PC-9 (cell line): ENCODE data around the gene CDC20. TPM values are rescaled to one million over a fixed set of nuclear protein-coding genes. Genes with fewer than 3 reads are reported as not detected.

ENCODE experiments used
- BruUV-seq: library from RNA; stranded (reverse); fragments of 400-500 nt; replicated peaks from 2 replicates; lab custom pipeline; 2021; lab: Mats Ljungman, UMichigan
- CTCF ChIA-PET: fragments of 300-600 bp; sonication (Branson Sonifier 250); formaldehyde crosslinking; loops from one replicate; lab custom pipeline; 2022; ENCODE audit warnings: antibody characterized with exemption; lab: Charles Lee
- POLR2A ChIA-PET: fragments of 300-600 bp; sonication (Branson Sonifier 250); formaldehyde crosslinking; loops from one replicate; lab custom pipeline; 2022; ENCODE audit warnings: antibody characterized with exemption; ENCODE audit not compliant: unreplicated experiment; lab: Charles Lee
- DNase-seq, 2 experiments: peaks; one replicate each; pipeline versions ENCODE4 v3.0.0 to v3.0.0-alpha.2; 2015 to 2022; ENCODE audit warnings: mixed read lengths in 1 of 2
- H2AFZ ChIP-seq: fragments of 200-600 bp; sonication (generic); 2 replicates; pipeline ENCODE4 v1.8.1; 2017; ENCODE audit warnings: antibody characterized with exemption
- H3F3A ChIP-seq: fragments of 200-600 bp; sonication (generic); 2 replicates; pipeline ENCODE4 v1.8.1; 2017; ENCODE audit warnings: antibody characterized with exemption, mild to moderate bottlenecking, low read depth; ENCODE audit not compliant: insufficient read depth
- H3K27ac ChIP-seq: fragments of 200-600 bp; sonication (generic); 2 replicates; pipeline ENCODE4 v1.6.1; 2016; ENCODE audit warnings: mixed run types
- H3K27me3 ChIP-seq: fragments of 200-600 bp; sonication (generic); 2 replicates; pipeline ENCODE4 v1.6.1; 2016; ENCODE audit warnings: low read depth, mixed run types; ENCODE audit not compliant: insufficient read depth
- H3K36me3 ChIP-seq: fragments of 200-600 bp; sonication (generic); 2 replicates; pipeline ENCODE4 v1.6.1; 2016; ENCODE audit warnings: low read depth, mixed run types
- H3K4me1 ChIP-seq: fragments of 200-600 bp; sonication (generic); replicated peaks from 2 replicates; pipeline ENCODE4 v1.6.1; 2016; ENCODE audit warnings: mixed run types; ENCODE audit not compliant: insufficient read depth
- H3K4me2 ChIP-seq: fragments of 200-600 bp; sonication (generic); 2 replicates; pipeline ENCODE4 v1.6.1; 2017; ENCODE audit warnings: mixed run types
- H3K4me3 ChIP-seq: fragments of 200-600 bp; sonication (generic); 2 replicates; pipeline ENCODE4 v1.6.1; 2016; ENCODE audit warnings: mixed run types
- H3K79me2 ChIP-seq: fragments of 200-600 bp; sonication (generic); 2 replicates; pipeline ENCODE4 v1.6.1; 2017; ENCODE audit warnings: low read depth, mixed run types
- H3K9me2 ChIP-seq: fragments of 200-600 bp; sonication (generic); 2 replicates; pipeline ENCODE4 v1.8.1; 2017; ENCODE audit warnings: mild to moderate bottlenecking; ENCODE audit not compliant: insufficient read depth
- H3K9me3 ChIP-seq: fragments of 200-600 bp; sonication (generic); 2 replicates; pipeline ENCODE4 v1.8.1; 2016; ENCODE audit warnings: low read depth; ENCODE audit not compliant: insufficient read depth
- H4K20me1 ChIP-seq: fragments of 200-600 bp; sonication (generic); 2 replicates; pipeline ENCODE4 v1.8.1; 2017; ENCODE audit not compliant: insufficient read depth
- CTCF ChIP-seq: fragments of 200-600 bp; sonication (generic); conservative IDR thresholded peaks from 2 replicates; pipeline ENCODE4 v1.6.1; 2017; ENCODE audit warnings: mixed run types, antibody characterized with exemption, mild to moderate bottlenecking, moderate library complexity
- EZH2 ChIP-seq: fragments of 200-600 bp; sonication (generic); IDR thresholded peaks from 2 replicates; pipeline ENCODE4 v1.8.0; 2017; ENCODE audit warnings: antibody characterized with exemption, low read depth
- intact Hi-C: fragments of 100-400 bp; cut with micrococcal nuclease; formaldehyde crosslinking; loops from one replicate; pipeline ENCODE4 v1.10.0; 2022; ENCODE audit not compliant: unreplicated experiment
- total RNA-seq: library from RNA; stranded (reverse); gene quantifications from 2 replicates; pipeline ENCODE4 v1.2.3, GENCODE V29; 2021

CDC20 gene
- total RNA-seq, 1 experiment from 2014 or later = 229 TPM

- intact Hi-C loops = loop anchor here (5.0 kb wide), 1 partner anchor 460 kb away; no protein-coding TSS in a partner anchor
- peak overlapping the region; percentile 41 for H3K4me2 ChIP-seq
Measured at GRCh38 chr1:43372172-43372571, 13.4 kb downstream of the CDC20 start.

GRCh38 chr1:43373066-43373940, 14.5 kb downstream of the CDC20 start:
- no TSS peak for BruUV-seq
- H3K27ac ChIP-seq = peak overlapping the region; percentile 85

More at GRCh38 chr1:43372172-43372571, 13.4 kb downstream of the CDC20 start:
- BruUV-seq = no TSS peak
- no peaks in the 10 kb centered on the region for H3K36me3 ChIP-seq
- DNase-seq = peak in 1 of 2 experiments; percentile 46
- H3K4me1 ChIP-seq = peaks cover 52% of the 10 kb centered on the region
- H2AFZ ChIP-seq = no peak overlapping the region
- H3K9me3 ChIP-seq = no peaks in the 10 kb centered on the region
- no peaks in the 10 kb centered on the region for H3K27me3 ChIP-seq
- H4K20me1 ChIP-seq = no peaks in the 10 kb centered on the region
- H3K79me2 ChIP-seq = peaks cover 44% of the 10 kb centered on the region
- H3K9me2 ChIP-seq = no peaks in the 10 kb centered on the region
- no peak for TF ChIP-seq EZH2
- no peak for TF ChIP-seq CTCF
- ChIA-PET CTCF (no interaction called here), POLR2A (no interaction called here)
- H3K27ac ChIP-seq = peak overlapping the region; percentile 85
- H3K4me3 ChIP-seq = no peak overlapping the region
- H3F3A ChIP-seq = peaks cover 64% of the 10 kb centered on the region

More at GRCh38 chr1:43373066-43373940, 14.5 kb downstream of the CDC20 start:
- TF ChIP-seq EZH2 (no peak), CTCF (no peak)
- Histone ChIP-seq H2AFZ (no peak overlapping the region), H3F3A (peaks cover 59% of the 10 kb centered on the region), H3K4me2 (peak overlapping the region; percentile 41), H3K79me2 (peaks cover 41% of the 10 kb centered on the region), H3K27me3 (no peaks in the 10 kb centered on the region), H3K4me1 (peaks cover 52% of the 10 kb centered on the region), H3K9me3 (no peaks in the 10 kb centered on the region), H3K36me3 (no peaks in the 10 kb centered on the region), H3K9me2 (no peaks in the 10 kb centered on the region), H4K20me1 (no peaks in the 10 kb centered on the region), H3K4me3 (no peak overlapping the region)
- ChIA-PET CTCF (interaction anchor here (0.6 to 1.0 kb wide), 3 partner anchors 88 to 298 kb away, joined by 3 to 8 read pairs (median 4); partner anchors contain the start of gene C1orf210), POLR2A (interaction anchor here (0.5 to 0.7 kb wide), 5 partner anchors 8 to 556 kb away, joined by 3 to 27 read pairs (median 4); no protein-coding TSS in a partner anchor)
- DNase-seq = peak; percentile 68 to 88
- intact Hi-C loops = loop anchor here (1.0 to 5.0 kb wide), 2 partner anchors 135 to 459 kb away; no protein-coding TSS in a partner anchor
